ENCODE data around the gene TMEM129.

Gene TMEM129

DNA sequence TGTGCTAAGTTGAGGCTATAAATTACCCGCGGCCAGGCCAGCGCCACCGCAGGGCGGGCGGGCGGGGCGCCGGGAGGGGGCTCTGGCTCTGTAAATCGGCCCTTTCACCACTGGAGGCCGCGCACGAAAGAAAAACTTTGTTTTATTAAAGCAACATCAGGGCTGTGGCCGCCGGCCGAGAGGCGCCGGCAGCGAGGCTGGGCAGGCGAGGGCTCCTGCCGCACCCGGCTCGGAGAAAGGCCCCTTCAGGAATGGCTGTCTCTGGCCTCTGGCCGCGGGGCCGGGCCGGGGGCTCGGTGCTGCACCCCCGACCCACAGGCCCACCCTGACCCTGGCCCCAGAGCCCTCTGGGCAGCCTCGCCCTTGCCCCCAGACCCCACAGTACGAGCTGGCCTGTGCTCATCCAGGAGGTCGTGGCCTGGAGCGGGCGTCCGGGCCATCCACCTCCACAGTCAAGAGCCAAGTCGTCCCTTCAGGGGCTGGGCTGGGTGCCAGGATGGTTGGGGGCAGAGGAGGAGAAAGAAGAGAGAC lies 42.5 kb upstream of the TMEM129 start:
- no peak for TF ChIP-seq MAX (IDR thresholded peaks at IDR 0.05; ENCODE audit: low read depth, low read length)
- TF ChIP-seq POLR2A (IDR thresholded peaks at IDR 0.05; ENCODE audit: extremely low read depth, insufficient read length): no peak
- TF ChIP-seq CTCF (IDR thresholded peaks at IDR 0.05; ENCODE audit: low read depth, low read length): no peak
- DNase-seq (ENCODE audit: low read depth): peak; percentile 80
- no peak overlapping the region for H3K4me3 ChIP-seq (ENCODE audit: low read depth, low read length)

GRCh38 chr4:1763070-1763549 lies 42.0 kb upstream of the TMEM129 start:
- H3K4me3 ChIP-seq (ENCODE audit: low read depth, low read length): no peak overlapping the region
- TF ChIP-seq MYC (IDR thresholded peaks at IDR 0.05; ENCODE audit: low read depth, low read length) (no peak), CTCF (IDR thresholded peaks at IDR 0.05; ENCODE audit: low read depth, low read length) (no peak), MAX (IDR thresholded peaks at IDR 0.05; ENCODE audit: low read depth, low read length) (no peak), POLR2A (IDR thresholded peaks at IDR 0.05; ENCODE audit: extremely low read depth, insufficient read length) (no peak)
- no peak for DNase-seq (ENCODE audit: low read depth)

DNA sequence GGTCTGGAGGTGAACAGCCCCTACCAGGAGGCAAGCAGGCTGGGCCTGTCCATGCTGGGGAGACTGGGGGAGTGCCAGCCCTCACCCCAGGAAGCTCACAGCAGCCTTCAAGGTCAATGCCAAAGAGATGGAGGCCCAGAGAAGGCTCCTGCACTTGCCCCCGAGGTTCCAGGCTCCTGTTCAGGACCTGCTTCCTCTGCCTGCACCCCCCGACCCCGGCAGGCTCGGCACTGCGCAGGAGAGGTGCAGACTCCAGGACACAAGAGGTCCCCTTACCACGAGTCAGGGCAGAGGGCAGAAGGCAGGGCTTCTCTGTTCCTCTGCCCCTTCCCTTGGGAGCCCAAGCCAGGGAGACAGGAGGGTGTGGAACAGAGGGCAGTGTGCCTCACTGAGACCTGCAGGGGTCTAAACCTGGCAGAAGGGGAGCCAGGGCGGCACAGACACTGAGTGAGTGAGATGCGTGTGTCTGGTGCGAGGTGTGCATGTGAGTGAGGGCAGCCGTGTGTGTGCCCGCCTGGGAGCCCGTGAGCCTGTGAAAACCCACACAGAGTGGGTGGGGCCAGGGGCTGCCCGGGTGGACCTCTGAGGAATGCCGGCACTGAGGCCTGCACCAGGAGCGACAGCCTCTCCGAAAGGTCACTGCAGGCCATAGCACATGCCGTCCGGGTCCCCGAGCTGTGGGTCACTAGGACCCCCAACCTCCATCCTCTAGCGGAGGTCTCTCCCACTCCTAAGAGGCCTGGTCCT lies 41.3 kb upstream of the TMEM129 start:
- no peak overlapping the region for H3K4me3 ChIP-seq (ENCODE audit: low read depth, low read length)
- no peak for TF ChIP-seq MAX (IDR thresholded peaks at IDR 0.05; ENCODE audit: low read depth, low read length)
- no peak for TF ChIP-seq MYC (IDR thresholded peaks at IDR 0.05; ENCODE audit: low read depth, low read length)
- no peak for TF ChIP-seq CTCF (IDR thresholded peaks at IDR 0.05; ENCODE audit: low read depth, low read length)
- no peak for DNase-seq (ENCODE audit: low read depth)

DNA sequence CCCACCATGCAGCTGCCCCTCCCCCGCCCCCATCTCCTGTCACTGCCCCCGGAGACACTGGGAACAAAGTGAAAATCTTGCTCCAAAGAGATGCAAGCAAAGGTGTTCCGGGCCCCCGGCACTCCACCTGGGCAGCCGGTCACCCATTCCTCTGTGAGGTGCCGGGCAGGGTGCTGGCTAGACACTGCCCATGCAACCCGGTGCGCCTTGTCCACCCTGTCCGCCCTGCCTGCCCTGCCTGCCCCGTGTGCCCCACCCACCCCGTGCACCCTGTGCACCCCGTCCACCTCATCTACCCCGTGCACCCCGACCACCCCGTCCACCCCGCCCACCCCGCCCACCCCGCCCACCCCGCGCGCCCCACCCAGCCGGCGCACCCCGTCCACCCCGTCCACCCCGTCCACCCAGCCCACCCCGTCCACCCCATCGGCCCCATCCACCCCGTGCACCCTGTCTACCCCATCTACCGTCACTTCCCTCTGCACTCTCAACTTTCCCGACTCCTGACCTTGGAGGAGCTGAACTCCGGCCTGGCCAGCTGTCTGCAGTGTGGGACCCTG lies 40.1 kb upstream of the TMEM129 start:
- TF ChIP-seq MAX (IDR thresholded peaks at IDR 0.05; ENCODE audit: low read depth, low read length) (no peak), POLR2A (IDR thresholded peaks at IDR 0.05; ENCODE audit: extremely low read depth, insufficient read length) (no peak), MYC (IDR thresholded peaks at IDR 0.05; ENCODE audit: low read depth, low read length) (no peak), CTCF (IDR thresholded peaks at IDR 0.05; ENCODE audit: low read depth, low read length) (no peak)
- DNase-seq (ENCODE audit: low read depth): no peak
- H3K4me3 ChIP-seq (ENCODE audit: low read depth, low read length): no peak overlapping the region

DNA sequence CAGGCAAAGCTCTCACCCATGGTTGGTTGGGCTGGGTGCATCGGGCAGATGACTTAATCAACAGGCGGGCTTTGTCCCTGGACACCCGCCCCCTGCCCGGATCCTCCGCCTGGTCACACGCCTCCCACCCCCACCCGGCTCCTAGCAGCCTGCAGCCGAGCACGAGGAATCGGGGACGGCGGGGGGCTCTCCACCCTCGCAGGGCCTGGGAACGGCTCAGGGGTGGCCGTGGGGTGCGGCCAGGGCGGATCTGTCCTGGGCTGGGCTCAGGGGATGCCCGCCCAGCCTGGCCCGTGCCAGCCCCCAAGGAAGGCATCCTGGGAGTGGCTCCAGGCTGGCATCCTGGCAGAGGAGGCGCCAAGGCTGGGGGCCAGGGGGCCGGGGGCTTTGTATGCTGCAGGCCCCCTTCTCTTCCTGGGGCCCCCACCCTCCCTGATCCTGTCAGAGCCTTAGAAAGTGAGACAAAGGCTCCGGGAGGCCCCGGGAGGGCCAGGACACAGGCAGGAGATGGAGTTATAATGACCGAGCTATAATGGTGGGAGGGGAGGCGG lies 39.5 kb upstream of the TMEM129 start:
- no peak for TF ChIP-seq POLR2A (IDR thresholded peaks at IDR 0.05; ENCODE audit: extremely low read depth, insufficient read length)
- no peak for TF ChIP-seq CTCF (IDR thresholded peaks at IDR 0.05; ENCODE audit: low read depth, low read length)
- H3K4me3 ChIP-seq (ENCODE audit: low read depth, low read length): no peak overlapping the region
- no peak for DNase-seq (ENCODE audit: low read depth)

Measured in NB4 (cell line).